B cell (primary cell): Measurements from ENCODE around the gene MAGEH1.
"Not testable (repeated sequence)": the region's sequence is repeated elsewhere in the genome, so short reads cannot be mapped to it uniquely, and the experiment has no call there.

Source experiments
- EZH2 ChIP-seq: IDR thresholded peaks from 2 replicates; pipeline ENCODE4 v1.6.1; 2012; ENCODE audit warnings: borderline replicate concordance, low read depth, mild to moderate bottlenecking, moderate library complexity, low read length; ENCODE audit not compliant: insufficient read depth, poor library complexity, severe bottlenecking
- TF ChIP-seq, protein P1 (sequence below): fragments of 200-600 bp; IDR thresholded peaks from one replicate; pipeline ENCODE4 v1.8.0; 2022; ENCODE audit warnings: antibody characterized with exemption, mild to moderate bottlenecking

DNA sequence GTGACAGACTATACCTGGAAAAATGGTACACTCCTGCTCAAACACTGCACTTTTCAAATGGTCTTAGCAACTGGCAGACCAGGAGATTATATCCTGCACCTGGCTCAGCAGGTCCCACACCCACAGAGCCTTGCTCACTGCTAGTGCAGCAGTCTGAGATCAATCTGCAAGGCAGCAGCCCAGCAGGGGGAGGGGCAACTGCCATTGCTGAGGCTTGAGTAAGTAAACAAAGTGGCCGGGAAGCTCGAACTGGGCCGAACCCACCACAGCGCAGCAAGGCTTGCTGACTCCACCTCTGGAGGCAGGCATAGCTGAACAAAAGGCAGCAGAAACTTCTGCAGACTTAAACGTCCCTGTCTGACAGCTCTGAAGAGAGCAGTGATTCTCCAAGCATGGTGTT is 8.5 kb upstream of the MAGEH1 start:
- TF ChIP-seq, protein P1, sequence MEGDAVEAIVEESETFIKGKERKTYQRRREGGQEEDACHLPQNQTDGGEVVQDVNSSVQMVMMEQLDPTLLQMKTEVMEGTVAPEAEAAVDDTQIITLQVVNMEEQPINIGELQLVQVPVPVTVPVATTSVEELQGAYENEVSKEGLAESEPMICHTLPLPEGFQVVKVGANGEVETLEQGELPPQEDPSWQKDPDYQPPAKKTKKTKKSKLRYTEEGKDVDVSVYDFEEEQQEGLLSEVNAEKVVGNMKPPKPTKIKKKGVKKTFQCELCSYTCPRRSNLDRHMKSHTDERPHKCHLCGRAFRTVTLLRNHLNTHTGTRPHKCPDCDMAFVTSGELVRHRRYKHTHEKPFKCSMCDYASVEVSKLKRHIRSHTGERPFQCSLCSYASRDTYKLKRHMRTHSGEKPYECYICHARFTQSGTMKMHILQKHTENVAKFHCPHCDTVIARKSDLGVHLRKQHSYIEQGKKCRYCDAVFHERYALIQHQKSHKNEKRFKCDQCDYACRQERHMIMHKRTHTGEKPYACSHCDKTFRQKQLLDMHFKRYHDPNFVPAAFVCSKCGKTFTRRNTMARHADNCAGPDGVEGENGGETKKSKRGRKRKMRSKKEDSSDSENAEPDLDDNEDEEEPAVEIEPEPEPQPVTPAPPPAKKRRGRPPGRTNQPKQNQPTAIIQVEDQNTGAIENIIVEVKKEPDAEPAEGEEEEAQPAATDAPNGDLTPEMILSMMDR: not testable (repeated sequence)
- TF ChIP-seq EZH2: not testable (repeated sequence)
